ENCODE data around the gene MUS81.

MUS81 gene

DNA sequence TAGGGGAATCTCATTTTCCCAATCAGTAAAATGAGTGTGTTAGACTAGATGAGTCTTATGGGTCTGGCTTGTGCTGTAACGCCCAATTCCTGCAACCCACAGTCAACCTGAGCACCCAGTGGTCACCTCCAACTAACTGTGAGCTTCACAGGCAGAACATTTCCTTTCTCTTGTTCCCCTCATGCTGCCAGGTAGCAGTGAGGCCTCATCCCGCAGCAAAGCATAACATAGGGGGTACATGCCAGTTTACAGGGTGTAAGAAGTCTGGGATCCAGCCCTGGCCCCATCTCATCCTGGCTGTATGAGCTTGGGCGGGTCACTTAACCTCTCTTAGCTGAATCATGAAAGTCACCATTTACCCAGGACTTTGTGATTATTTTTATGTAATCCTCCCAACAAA is 8.7 kb downstream of the MUS81 start:
- no peak for DNase-seq (ENCODE audit: low spot score)
- TF ChIP-seq, protein P1, sequence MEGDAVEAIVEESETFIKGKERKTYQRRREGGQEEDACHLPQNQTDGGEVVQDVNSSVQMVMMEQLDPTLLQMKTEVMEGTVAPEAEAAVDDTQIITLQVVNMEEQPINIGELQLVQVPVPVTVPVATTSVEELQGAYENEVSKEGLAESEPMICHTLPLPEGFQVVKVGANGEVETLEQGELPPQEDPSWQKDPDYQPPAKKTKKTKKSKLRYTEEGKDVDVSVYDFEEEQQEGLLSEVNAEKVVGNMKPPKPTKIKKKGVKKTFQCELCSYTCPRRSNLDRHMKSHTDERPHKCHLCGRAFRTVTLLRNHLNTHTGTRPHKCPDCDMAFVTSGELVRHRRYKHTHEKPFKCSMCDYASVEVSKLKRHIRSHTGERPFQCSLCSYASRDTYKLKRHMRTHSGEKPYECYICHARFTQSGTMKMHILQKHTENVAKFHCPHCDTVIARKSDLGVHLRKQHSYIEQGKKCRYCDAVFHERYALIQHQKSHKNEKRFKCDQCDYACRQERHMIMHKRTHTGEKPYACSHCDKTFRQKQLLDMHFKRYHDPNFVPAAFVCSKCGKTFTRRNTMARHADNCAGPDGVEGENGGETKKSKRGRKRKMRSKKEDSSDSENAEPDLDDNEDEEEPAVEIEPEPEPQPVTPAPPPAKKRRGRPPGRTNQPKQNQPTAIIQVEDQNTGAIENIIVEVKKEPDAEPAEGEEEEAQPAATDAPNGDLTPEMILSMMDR (IDR thresholded peaks at IDR 0.05; ENCODE audit: extremely low read depth, missing control alignments), result no peak

DNA sequence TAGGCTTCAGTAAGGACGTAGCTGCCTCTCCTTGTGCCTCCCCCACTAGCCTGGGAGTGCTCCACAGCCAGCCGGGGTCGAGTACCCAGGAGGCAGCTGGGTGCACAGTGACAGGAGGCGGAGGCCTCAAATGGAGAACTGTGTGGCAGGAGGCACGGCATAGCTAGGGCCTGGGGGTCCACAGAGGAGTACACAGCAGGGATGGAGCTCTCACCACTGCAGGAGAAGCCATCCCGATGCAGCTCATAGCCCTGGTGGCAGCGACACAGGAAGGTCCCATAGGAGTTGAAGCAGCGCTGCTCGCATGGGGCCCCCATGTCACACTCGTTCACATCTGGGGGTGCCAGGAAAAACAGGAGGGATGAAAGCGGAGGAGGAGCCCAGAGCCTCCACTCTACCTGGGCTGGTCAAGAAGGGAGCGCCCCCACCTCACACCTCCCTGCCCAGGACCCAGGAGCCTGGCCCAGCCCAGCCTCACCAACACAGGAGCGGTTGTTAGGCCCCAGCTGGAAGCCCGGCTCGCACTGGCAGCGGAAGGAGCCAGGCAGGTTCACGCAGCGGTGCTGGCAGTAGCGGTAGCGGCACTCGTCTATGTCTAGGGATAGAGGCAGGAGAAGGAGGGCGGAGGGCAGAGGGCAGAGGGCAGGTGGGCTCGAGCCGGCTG is 9.5 kb downstream of the MUS81 start:
- TF ChIP-seq, protein P1 (IDR thresholded peaks at IDR 0.05; ENCODE audit: extremely low read depth, missing control alignments), result no peak
- no peak for DNase-seq (ENCODE audit: low spot score)

DNA sequence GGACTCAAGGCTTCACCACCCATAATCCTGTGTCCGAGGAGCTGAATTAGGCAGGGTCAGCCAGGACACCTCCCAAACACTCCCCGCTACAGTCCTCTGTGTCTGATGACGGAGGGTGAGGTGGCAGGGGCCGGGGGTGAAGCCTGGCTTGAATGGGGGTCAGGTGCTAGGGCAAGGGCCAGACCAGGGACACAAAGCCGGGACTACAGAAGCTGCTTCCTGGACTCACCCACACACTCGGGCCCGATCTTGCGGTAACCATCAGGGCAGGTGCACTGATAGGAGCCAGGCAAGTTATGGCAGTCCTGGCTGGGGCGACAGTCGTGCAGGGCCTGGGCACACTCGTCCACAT is 10.1 kb downstream of the MUS81 start:
- TF ChIP-seq, protein P1 (IDR thresholded peaks at IDR 0.05; ENCODE audit: extremely low read depth, missing control alignments), result no peak
- DNase-seq (ENCODE audit: low spot score), result no peak

DNA sequence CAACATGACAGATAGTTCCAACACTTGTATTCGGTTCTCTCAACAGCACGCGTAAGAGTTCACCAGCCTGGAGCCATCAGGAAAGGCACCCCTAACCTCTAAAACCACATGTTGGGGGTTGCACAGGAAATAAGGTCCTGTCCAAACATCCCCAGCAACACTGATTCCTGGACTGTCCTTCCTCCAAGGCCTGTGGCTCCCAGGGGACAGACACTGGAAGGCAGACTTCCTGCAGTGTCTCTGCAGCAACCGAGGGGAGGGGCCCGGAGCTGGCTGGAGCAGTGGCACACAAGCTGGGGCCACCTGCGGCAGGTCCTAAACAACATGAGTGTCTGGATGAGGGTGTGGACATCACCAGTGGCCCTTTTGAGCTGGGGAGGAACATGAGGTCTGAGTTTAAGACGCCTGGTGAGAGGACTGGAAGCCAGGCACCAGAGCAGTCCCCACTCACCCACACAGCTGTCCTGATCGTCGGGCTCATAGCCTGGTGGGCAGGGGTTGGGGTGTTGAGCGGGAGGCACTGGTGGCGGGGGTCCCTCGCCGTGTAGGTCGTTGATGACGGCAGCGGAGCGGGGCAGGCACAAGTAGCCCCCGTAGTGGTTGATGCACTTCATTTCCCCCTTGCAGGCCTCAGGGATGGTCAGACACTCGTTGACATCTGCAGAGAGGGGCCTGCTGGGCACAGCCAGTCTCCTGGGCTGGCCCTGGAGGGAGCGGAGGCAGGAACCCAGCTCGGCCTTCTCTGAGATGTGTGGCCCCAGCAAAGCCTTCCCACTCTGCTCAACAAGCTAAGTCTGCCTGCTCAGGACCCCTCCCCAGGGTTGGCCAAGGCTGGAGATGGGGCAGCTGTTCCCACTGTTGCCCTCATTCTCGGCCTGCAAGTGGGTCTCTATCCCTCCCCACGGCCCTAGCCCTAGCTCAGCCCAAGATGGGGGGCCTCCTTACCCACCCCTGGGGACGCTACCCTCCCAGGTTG is 10.8 kb downstream of the MUS81 start:
- no peak for DNase-seq (ENCODE audit: low spot score)
- TF ChIP-seq, protein P1 (IDR thresholded peaks at IDR 0.05; ENCODE audit: extremely low read depth, missing control alignments), result no peak

DNA sequence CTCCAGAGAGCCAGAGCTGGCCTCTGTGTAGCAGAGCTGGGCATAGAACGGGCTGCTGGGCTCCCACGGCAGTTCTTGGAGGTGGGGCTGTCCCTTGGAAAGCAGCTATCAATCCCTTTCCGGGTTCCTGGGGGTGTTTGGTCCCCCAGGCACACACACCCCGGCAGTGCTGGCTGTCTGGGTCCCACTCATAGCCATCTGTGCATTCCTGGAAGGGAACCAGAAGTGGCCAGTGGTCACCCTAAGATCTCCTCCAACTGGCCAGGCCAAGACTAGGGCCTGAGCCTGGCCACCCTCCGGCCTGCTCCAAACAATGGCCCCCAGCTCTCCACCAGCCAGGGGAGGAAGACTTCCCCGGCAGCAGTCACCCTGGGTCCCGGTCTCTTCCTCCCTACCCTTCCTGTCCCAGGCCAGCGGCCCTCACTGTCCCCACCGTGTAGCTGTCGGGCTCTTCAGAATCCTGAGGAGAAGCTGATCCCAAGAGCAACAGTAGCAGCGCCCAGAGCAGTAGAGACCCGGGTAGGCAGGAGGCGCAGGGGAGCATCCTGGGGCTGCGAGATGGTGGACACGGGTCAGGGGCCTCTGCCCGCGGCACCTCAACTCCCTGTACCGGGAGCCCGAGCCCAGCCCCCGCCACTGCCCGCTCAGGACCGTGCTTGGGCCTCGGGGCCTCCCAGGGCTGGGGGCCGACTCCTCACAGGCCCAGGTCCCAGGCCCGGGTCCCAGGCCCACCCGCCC is 11.7 kb downstream of the MUS81 start:
- TF ChIP-seq, protein P1 (IDR thresholded peaks at IDR 0.05; ENCODE audit: extremely low read depth, missing control alignments), result no peak
- no peak for DNase-seq (ENCODE audit: low spot score)

DNA sequence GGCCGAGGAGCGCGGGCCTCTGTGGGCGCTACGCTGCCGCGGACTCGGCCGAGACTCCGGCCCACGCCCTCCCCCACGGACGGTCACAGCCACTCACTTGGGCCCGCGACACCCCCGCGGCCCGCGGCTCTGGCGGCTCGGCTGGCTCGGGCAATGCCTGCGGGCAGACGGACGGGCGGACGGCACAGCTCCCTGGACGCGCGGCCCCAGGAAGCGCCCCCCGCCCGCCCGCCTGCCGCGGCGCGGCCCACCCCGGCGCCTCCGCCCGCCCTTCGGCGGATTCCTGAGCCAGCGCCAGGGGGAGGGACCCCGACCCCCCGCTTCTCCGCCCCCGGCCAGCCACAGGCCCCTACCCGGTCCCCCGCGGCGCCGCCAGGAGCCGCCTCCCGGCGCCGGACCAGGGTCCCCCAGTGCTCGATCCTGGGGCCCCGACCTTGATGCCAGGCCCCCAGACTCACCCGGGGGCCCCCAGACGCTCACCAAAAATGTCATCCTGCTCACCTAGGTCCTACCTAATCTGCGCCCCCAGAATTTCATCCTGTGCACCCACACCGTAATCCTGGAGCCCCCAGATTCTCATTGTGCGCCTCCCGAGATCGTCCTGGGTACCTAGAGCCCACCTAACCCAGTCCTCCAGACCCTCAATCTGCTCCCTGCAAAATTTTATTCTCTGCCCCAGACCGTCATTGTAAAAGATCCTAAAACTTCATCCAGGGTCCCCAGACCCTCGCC is 12.5 kb downstream of the MUS81 start, which contains the start of gene EFEMP2:
EFEMP2 (minus strand) TSS at position 215 of the 732 bp plus-strand sequence. CDS start 446 bp downstream, outside the sequence.
- no peak for DNase-seq (ENCODE audit: low spot score)
- TF ChIP-seq, protein P1 (IDR thresholded peaks at IDR 0.05; ENCODE audit: extremely low read depth, missing control alignments), result no peak

Measured in GM20000 (cell line).